CD4-positive, alpha-beta T cell (primary cell): ENCODE measurements around the gene ADSS1. TPM values are rescaled to one million over a fixed set of nuclear protein-coding genes. Genes with fewer than 3 reads are reported as not detected.

Experiments
- ATAC-seq: fragments of 200-7000 bp; cut with Tn5 transposase; one replicate; pipeline ENCODE4 v1.10.0; 2022; ENCODE audit warnings: mild to moderate bottlenecking; ENCODE audit not compliant: poor library complexity
- CTCF ChIA-PET: fragments of 350-600 bp; sonication (Branson Sonifier 250); formaldehyde crosslinking; loops from one replicate; lab custom pipeline; 2021; ENCODE audit warnings: antibody characterized with exemption, inconsistent platforms; lab: Charles Lee
- POLR2A ChIA-PET: fragments of 350-600 bp; sonication (Branson Sonifier 250); formaldehyde crosslinking; loops from one replicate; lab custom pipeline; 2021; ENCODE audit warnings: antibody characterized with exemption, inconsistent platforms; lab: Charles Lee
- DNase-seq, 14 experiments: peaks; one replicate each; pipeline ENCODE4 v3.0.0-alpha.2; 2013 to 2020; ENCODE audit warnings: mixed read lengths in 2 of 14
- H3K27ac ChIP-seq, 2 donors: one replicate each; pipeline versions ENCODE4 v1.5.1 to v1.7.0; 2013; ENCODE audit warnings: low read length in 2 of 2, low read depth in 1 of 2, mild to moderate bottlenecking in 1 of 2
- H3K27me3 ChIP-seq, 2 experiments: 1 replicate in 1 of 2; 2 replicates in 1 of 2; pipeline versions ENCODE4 v1.6.1 to v1.7.0; 2013; ENCODE audit warnings: low read length in 2 of 2, control low read depth in 1 of 2, mild to moderate bottlenecking in 1 of 2, moderate library complexity in 1 of 2; ENCODE audit not compliant: insufficient read depth in 2 of 2, control insufficient read depth in 1 of 2
- H3K36me3 ChIP-seq: one replicate; pipeline ENCODE4 v1.6.1; 2013; ENCODE audit warnings: low read length, control low read depth; ENCODE audit not compliant: insufficient read depth
- H3K4me1 ChIP-seq: one replicate; pipeline ENCODE4 v1.6.1; 2013; ENCODE audit warnings: low read length, control low read depth; ENCODE audit not compliant: insufficient read depth
- H3K4me3 ChIP-seq: one replicate; pipeline ENCODE4 v1.5.1; 2013; ENCODE audit warnings: mild to moderate bottlenecking, low read length, moderate library complexity
- H3K9me3 ChIP-seq, 2 experiments: 1 replicate in 1 of 2; 2 replicates in 1 of 2; pipeline versions ENCODE4 v1.6.1 to v1.7.0; 2013; ENCODE audit warnings: low read length in 2 of 2, mild to moderate bottlenecking in 2 of 2, control low read depth in 1 of 2, moderate library complexity in 1 of 2; ENCODE audit not compliant: control insufficient read depth in 1 of 2, insufficient read depth in 1 of 2
- H3K27ac Mint-ChIP-seq: one replicate; pipeline ENCODE4 v1.8.0; 2020; ENCODE audit warnings: mixed read lengths
- H3K27me3 Mint-ChIP-seq: one replicate; pipeline ENCODE4 v1.8.0; 2021; ENCODE audit warnings: mixed read lengths
- H3K36me3 Mint-ChIP-seq: one replicate; pipeline ENCODE4 v1.8.0; 2021; ENCODE audit warnings: low read depth, mixed read lengths
- H3K4me1 Mint-ChIP-seq: one replicate; pipeline ENCODE4 v1.8.0; 2021; ENCODE audit warnings: low read depth, mixed read lengths
- H3K4me3 Mint-ChIP-seq: one replicate; pipeline ENCODE4 v1.8.0; 2020; ENCODE audit warnings: mild to moderate bottlenecking, mixed read lengths
- H3K9me3 Mint-ChIP-seq: one replicate; pipeline ENCODE4 v1.8.0; 2020; ENCODE audit warnings: mixed read lengths
- intact Hi-C, 2 experiments: fragments of 100-400 bp; cut with DNase I in 1 of 2; cut with micrococcal nuclease in 1 of 2; formaldehyde crosslinking; loops; one replicate each; pipeline versions ENCODE4 v1.15.1 to v1.9.0; 2023 to 2025; cut with DNase I, micrococcal nuclease
- total RNA-seq, 174 experiments: library from RNA in 2 of 174; stranded (reverse) in 2 of 174; gene quantifications; one replicate each; pipeline ENCODE4 v1.2.3 and lab custom pipeline; 2021 to 2026
- TF ChIP-seq, protein P1 (sequence below): fragments of 200-600 bp; IDR thresholded peaks from one replicate; pipeline ENCODE4 v1.8.0; 2022; ENCODE audit warnings: antibody characterized with exemption, mild to moderate bottlenecking

The ADSS1 gene
- total RNA-seq, 2 experiments from 2014 or later = 2.0 to 2.7 TPM

DNA sequence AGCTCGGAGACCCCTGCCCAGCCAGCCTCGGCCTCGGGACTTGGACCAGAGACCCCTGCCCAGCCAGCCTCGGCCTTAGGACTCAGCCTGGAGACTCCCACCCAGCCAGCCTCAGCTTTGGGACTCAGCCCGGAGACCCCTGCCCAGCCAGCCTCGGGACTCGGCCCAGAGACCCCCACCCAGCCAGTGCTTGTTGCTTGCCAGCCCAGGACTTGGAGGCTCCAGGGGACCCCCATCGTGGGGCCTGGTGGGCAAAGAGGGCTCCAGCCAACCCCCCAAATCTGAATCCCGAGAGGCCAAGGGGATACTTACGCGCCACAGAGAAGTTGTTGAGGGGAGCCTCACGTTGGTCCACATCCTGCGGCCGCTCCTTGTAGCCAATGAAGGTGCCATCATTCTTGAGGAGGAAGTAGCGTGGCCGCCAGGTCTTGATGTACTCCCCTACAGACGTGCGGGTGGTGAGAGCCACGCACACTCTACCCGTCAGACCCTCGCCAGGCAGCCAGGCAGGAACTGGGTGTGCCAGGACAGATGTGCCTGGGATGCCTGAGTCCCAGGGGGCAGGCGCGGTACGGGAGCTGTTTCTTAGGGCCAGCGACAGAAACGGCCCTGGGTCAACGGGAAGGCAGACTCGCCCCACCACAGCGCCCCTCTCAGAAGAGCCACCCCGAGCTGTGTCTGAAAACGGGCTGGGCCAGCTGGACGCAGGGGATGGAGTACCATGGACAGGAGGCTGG, 55.9 kb downstream of the ADSS1 start:
- intact Hi-C loops = no loop called here
- Histone ChIP-seq H3K4me1 (peaks cover 7% of the 10 kb centered on the region), H3K9me3 (no peaks in the 10 kb centered on the region), H3K27me3 (no peaks in the 10 kb centered on the region), H3K36me3 (peaks cover 23% of the 10 kb centered on the region), H3K27ac (no peak overlapping the region), H3K4me3 (no peak overlapping the region)
- Mint-ChIP-seq H3K27me3 (no peaks in the 10 kb centered on the region), H3K27ac (no peak overlapping the region), H3K4me3 (no peak overlapping the region), H3K4me1 (no peaks in the 10 kb centered on the region), H3K9me3 (no peaks in the 10 kb centered on the region), H3K36me3 (peaks cover 7% of the 10 kb centered on the region)
- DNase-seq (no peak), ATAC-seq (no peak)
- TF ChIP-seq, protein P1, sequence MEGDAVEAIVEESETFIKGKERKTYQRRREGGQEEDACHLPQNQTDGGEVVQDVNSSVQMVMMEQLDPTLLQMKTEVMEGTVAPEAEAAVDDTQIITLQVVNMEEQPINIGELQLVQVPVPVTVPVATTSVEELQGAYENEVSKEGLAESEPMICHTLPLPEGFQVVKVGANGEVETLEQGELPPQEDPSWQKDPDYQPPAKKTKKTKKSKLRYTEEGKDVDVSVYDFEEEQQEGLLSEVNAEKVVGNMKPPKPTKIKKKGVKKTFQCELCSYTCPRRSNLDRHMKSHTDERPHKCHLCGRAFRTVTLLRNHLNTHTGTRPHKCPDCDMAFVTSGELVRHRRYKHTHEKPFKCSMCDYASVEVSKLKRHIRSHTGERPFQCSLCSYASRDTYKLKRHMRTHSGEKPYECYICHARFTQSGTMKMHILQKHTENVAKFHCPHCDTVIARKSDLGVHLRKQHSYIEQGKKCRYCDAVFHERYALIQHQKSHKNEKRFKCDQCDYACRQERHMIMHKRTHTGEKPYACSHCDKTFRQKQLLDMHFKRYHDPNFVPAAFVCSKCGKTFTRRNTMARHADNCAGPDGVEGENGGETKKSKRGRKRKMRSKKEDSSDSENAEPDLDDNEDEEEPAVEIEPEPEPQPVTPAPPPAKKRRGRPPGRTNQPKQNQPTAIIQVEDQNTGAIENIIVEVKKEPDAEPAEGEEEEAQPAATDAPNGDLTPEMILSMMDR = no peak
- ChIA-PET CTCF (no interaction called here), POLR2A (interaction anchor here (1.1 kb wide), 1 partner anchor 11 kb away, joined by 4 read pairs; no protein-coding TSS in a partner anchor)

DNA sequence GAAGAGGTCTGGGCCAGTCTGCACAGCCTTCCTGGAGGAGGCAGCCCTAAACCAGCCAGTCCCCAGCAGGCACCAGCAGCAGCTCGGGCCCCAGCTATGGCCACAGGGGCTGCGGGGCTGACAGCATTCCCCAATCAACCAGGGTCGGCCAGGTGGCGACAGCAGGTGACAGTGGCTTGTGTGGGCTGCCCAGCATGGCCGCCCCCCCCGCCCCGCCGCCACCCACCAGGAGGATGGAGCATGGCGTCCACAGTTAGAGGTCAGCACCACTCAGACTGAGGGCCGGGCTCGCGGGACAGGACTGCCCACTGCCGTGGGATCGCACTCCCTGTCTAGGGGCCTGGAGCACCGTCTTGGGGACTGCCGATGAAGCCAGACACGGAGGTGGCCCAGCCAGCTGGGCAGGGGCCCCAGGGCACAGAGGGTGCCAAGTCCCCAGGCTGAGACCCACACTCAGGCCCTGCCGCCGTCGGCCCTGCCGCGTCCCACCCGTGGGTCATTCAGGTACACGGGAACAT, 56.5 kb downstream of the ADSS1 start:
- TF ChIP-seq, protein P1 = no peak
- H3K4me3 Mint-ChIP-seq = no peak overlapping the region
- H3K36me3 ChIP-seq = peaks cover 23% of the 10 kb centered on the region
- H3K36me3 Mint-ChIP-seq = peaks cover 7% of the 10 kb centered on the region
- CTCF ChIA-PET = no interaction called here
- ATAC-seq (no peak), DNase-seq (no peak)
- no peaks in the 10 kb centered on the region for H3K27me3 Mint-ChIP-seq
- H3K9me3 Mint-ChIP-seq = no peaks in the 10 kb centered on the region
- no peaks in the 10 kb centered on the region for H3K27me3 ChIP-seq
- peaks cover 2% of the 10 kb centered on the region for H3K4me1 Mint-ChIP-seq
- no peaks in the 10 kb centered on the region for H3K9me3 ChIP-seq
- H3K27ac ChIP-seq = no peak overlapping the region
- H3K27ac Mint-ChIP-seq = no peak overlapping the region
- POLR2A ChIA-PET = interaction anchor here (0.6 to 1.1 kb wide), 2 partner anchors 12 to 27 kb away, joined by 3 to 4 read pairs; partner anchors contain the start of gene SIVA1
- intact Hi-C loops = no loop called here
- H3K4me1 ChIP-seq = peaks cover 9% of the 10 kb centered on the region
- no peak overlapping the region for H3K4me3 ChIP-seq

DNA sequence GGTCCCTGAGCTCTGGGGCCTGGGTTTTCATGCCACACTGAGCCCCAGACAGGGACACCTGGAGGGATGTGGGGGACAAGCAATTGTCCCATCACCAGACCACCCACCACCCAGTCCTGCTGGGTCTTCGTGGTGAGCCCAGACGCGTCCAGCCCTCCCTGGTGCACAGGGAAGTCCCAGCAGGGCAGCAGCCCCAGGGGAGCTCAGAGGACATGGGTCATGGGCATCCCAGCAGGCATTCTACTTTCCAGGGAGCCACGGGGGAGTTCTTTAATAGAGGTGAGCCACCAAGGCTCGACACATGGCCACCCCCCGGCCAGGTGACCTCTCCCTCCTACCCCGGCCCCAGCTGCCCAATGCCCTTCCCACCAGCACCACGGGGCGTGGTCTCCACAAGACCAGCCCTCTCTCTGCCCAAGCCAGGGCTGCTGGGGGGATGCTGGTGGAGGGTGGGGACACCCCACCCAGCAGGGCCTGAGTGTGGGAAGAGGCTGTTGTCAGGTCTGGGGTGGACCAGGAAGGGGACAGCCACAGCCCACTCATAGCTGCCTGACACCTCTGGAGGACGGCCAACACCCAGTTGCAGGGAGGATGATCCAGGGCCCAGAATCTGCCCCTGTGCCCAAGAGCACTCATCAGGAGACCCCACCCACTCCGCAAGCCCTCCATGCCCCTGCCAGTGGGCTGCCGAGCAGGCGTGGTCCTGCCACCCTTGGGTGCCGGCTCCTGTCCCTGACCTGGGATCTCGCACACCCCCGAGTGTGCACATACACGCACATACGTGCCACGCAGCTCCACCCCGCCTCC, 57.4 kb downstream of the ADSS1 start:
- no peak overlapping the region for H3K27ac ChIP-seq
- Mint-ChIP-seq H3K27ac (no peak overlapping the region), H3K4me1 (peaks cover 6% of the 10 kb centered on the region), H3K4me3 (no peak overlapping the region), H3K36me3 (peaks cover 7% of the 10 kb centered on the region), H3K27me3 (no peaks in the 10 kb centered on the region), H3K9me3 (no peaks in the 10 kb centered on the region)
- CTCF ChIA-PET = no interaction called here
- intact Hi-C loops = no loop called here
- DNase-seq (no peak), ATAC-seq (no peak)
- TF ChIP-seq, protein P1 = no peak
- POLR2A ChIA-PET = interaction anchor here (0.6 to 1.1 kb wide), 2 partner anchors 13 to 28 kb away, joined by 3 to 4 read pairs; partner anchors contain the start of gene SIVA1
- H3K9me3 ChIP-seq = no peaks in the 10 kb centered on the region
- H3K4me3 ChIP-seq = no peak overlapping the region
- peaks cover 18% of the 10 kb centered on the region for H3K4me1 ChIP-seq
- H3K27me3 ChIP-seq = no peaks in the 10 kb centered on the region
- H3K36me3 ChIP-seq = peaks cover 21% of the 10 kb centered on the region
